SK-N-SH (cell line): Measurements from ENCODE around the gene LRP10. TPM values are rescaled to one million over a fixed set of nuclear protein-coding genes. Genes with fewer than 3 reads are reported as not detected.

Source experiments
- CTCF ChIA-PET: fragments of 300-600, 350-600 bp; formaldehyde crosslinking; extraction: SDS; loops from one replicate; lab custom pipeline; 2021; lab: Yijun Ruan, JAX
- POLR2A ChIA-PET: fragments of 350-600 bp; sonication (Branson Sonifier 250); formaldehyde crosslinking; extraction: SDS; loops from one replicate; lab custom pipeline; 2020; ENCODE audit warnings: antibody characterized with exemption, inconsistent platforms; lab: Yijun Ruan, JAX
- DNase-seq: peaks from one replicate; pipeline ENCODE4 v3.0.0; 2012
- H2AFZ ChIP-seq: fragments of 200-600 bp; sonication (generic); 2 replicates; pipeline ENCODE4 v1.8.1; 2016; ENCODE audit warnings: antibody characterized with exemption, mild to moderate bottlenecking, low read depth
- H3F3A ChIP-seq: fragments of 200-600 bp; sonication (generic); replicated peaks from 2 replicates; pipeline ENCODE3; 2016; ENCODE audit warnings: antibody characterized with exemption, mild to moderate bottlenecking; ENCODE audit not compliant: insufficient read depth
- H3K27ac ChIP-seq, 2 experiments: fragments of 200-500 bp in 1 of 2; fragments of 200-600 bp in 1 of 2; sonication (Bioruptor generic) in 1 of 2; sonication (generic), shearing (Covaris generic) in 1 of 2; 2 replicates each; pipeline versions ENCODE4 v1.5.1 to v1.6.1; 2014 to 2016; ENCODE audit warnings: low read depth in 2 of 2, inconsistent platforms in 1 of 2, low read length in 1 of 2, mild to moderate bottlenecking in 1 of 2, mixed read lengths in 1 of 2
- H3K27me3 ChIP-seq: fragments of 200-600 bp; sonication (generic), shearing (Covaris generic); 2 replicates; pipeline ENCODE4 v1.6.1; 2016; ENCODE audit warnings: mixed run types; ENCODE audit not compliant: insufficient read depth
- H3K36me3 ChIP-seq, 2 experiments: fragments of 200-500 bp in 1 of 2; fragments of 200-600 bp in 1 of 2; sonication (Bioruptor generic) in 1 of 2; sonication (generic) in 1 of 2; replicated peaks in 1 of 2; 2 replicates each; pipeline versions ENCODE3 to v1.5.1; 2014 to 2016; ENCODE audit warnings: low read length in 1 of 2, mild to moderate bottlenecking in 1 of 2; ENCODE audit not compliant: insufficient read depth in 2 of 2, control insufficient read depth in 1 of 2
- H3K4me1 ChIP-seq, 2 experiments: fragments of 200-500 bp in 1 of 2; fragments of 200-600 bp in 1 of 2; sonication (Bioruptor generic) in 1 of 2; sonication (generic), shearing (Covaris generic) in 1 of 2; 2 replicates each; pipeline versions ENCODE4 v1.5.1 to v1.6.1; 2014 to 2016; ENCODE audit warnings: low read depth in 1 of 2, low read length in 1 of 2, mixed run types in 1 of 2; ENCODE audit not compliant: insufficient read depth in 2 of 2, control insufficient read depth in 1 of 2
- H3K4me2 ChIP-seq: fragments of 200-600 bp; sonication (generic), shearing (Covaris generic); 2 replicates; pipeline ENCODE4 v1.6.1; 2017; ENCODE audit warnings: mixed run types
- H3K4me3 ChIP-seq, 2 experiments: fragments of 200-500 bp in 1 of 2; fragments of 200-600 bp in 1 of 2; sonication (Bioruptor generic) in 1 of 2; sonication (generic), shearing (Covaris generic) in 1 of 2; 2 replicates each; pipeline versions ENCODE4 v1.5.1 to v1.8.1; 2014 to 2016; ENCODE audit warnings: low read depth in 2 of 2, inconsistent platforms in 1 of 2, low read length in 1 of 2, mild to moderate bottlenecking in 1 of 2, mixed read lengths in 1 of 2, moderate library complexity in 1 of 2
- H3K79me2 ChIP-seq: fragments of 200-600 bp; sonication (generic); 2 replicates; pipeline ENCODE4 v1.8.1; 2017; ENCODE audit warnings: mild to moderate bottlenecking; ENCODE audit not compliant: insufficient read depth
- H3K9ac ChIP-seq: fragments of 200-600 bp; sonication (generic); 2 replicates; pipeline ENCODE4 v1.6.1; 2017; ENCODE audit warnings: mixed run types
- H3K9me2 ChIP-seq: fragments of 200-600 bp; sonication (generic); 2 replicates; pipeline ENCODE4 v1.6.1; 2017; ENCODE audit warnings: mixed run types
- H3K9me3 ChIP-seq: fragments of 200-600 bp; sonication (generic); 2 replicates; pipeline ENCODE4 v1.6.1; 2017; ENCODE audit warnings: mixed run types, mild to moderate bottlenecking, moderate library complexity
- H4K20me1 ChIP-seq: fragments of 200-600 bp; sonication (generic); 2 replicates; pipeline ENCODE4 v1.6.1; 2017; ENCODE audit warnings: mild to moderate bottlenecking, mixed run types; ENCODE audit not compliant: insufficient read depth
- CHD2 ChIP-seq: fragments of 150-350 bp; IDR thresholded peaks from 2 replicates; pipeline ENCODE4 v1.6.1; 2018; ENCODE audit warnings: low read length; ENCODE audit not compliant: partially characterized antibody
- ELF1 ChIP-seq: IDR thresholded peaks from 2 replicates; pipeline ENCODE4 v1.4.0; 2012
- EZH2phosphoT487 ChIP-seq: fragments of 200-600 bp; sonication (generic); IDR thresholded peaks from 2 replicates; pipeline ENCODE4 v1.6.1; 2017; ENCODE audit warnings: low read depth, mixed run types, mild to moderate bottlenecking, antibody characterized with exemption, moderate library complexity, borderline replicate concordance
- FOXJ3 ChIP-seq: sonication (generic); formaldehyde crosslinking; IDR thresholded peaks from 2 replicates; pipeline ENCODE4 v1.5.1; 2020; ENCODE audit warnings: mild to moderate bottlenecking, missing genetic modification reagents
- GABPA ChIP-seq: IDR thresholded peaks from 2 replicates; pipeline ENCODE4 v1.4.0; 2012; ENCODE audit warnings: low read depth, mild to moderate bottlenecking
- IRF3 ChIP-seq: fragments of 150-350 bp; IDR thresholded peaks from 2 replicates; pipeline ENCODE4 v1.6.1; 2016; ENCODE audit warnings: mild to moderate bottlenecking, low read depth, low read length
- JUND ChIP-seq: IDR thresholded peaks from 2 replicates; pipeline ENCODE4 v1.4.0; 2012
- MXI1 ChIP-seq: IDR thresholded peaks from 2 replicates; pipeline ENCODE4 v1.6.1; 2012; ENCODE audit warnings: mild to moderate bottlenecking, low read depth, low read length, improper control_type of control experiment
- NFIC ChIP-seq: IDR thresholded peaks from 2 replicates; pipeline ENCODE4 v1.4.0; 2012; ENCODE audit warnings: borderline replicate concordance
- NRF1 ChIP-seq: IDR thresholded peaks from 2 replicates; pipeline ENCODE4 v1.6.1; 2012; ENCODE audit warnings: low read depth, mild to moderate bottlenecking, low read length
- POLR2AphosphoS5 ChIP-seq: IDR thresholded peaks from 2 replicates; pipeline ENCODE4 v1.6.1; 2012; ENCODE audit warnings: low read depth, low read length
- RAD21 ChIP-seq: IDR thresholded peaks from 2 replicates; pipeline ENCODE4 v1.6.1; 2012; ENCODE audit warnings: mild to moderate bottlenecking, low read length
- RCOR1 ChIP-seq: fragments of 150-350 bp; IDR thresholded peaks from 2 replicates; pipeline ENCODE4 v1.6.1; 2017; ENCODE audit warnings: antibody characterized with exemption, low read length
- REST ChIP-seq: IDR thresholded peaks from 2 replicates; pipeline ENCODE4 v1.6.1; 2012; ENCODE audit warnings: mild to moderate bottlenecking, low read depth, low read length, moderate library complexity
- RFX5 ChIP-seq: IDR thresholded peaks from 2 replicates; pipeline ENCODE4 v1.6.1; 2012; ENCODE audit warnings: mild to moderate bottlenecking, improper control_type of control experiment, low read length
- RXRA ChIP-seq: IDR thresholded peaks from 2 replicates; pipeline ENCODE4 v1.4.0; 2012; ENCODE audit warnings: low read depth, mild to moderate bottlenecking, borderline replicate concordance
- SIN3A ChIP-seq: IDR thresholded peaks from 2 replicates; pipeline ENCODE4 v1.6.1; 2012; ENCODE audit warnings: low read depth, mild to moderate bottlenecking, low read length, moderate library complexity, borderline replicate concordance
- TAF1 ChIP-seq: IDR thresholded peaks from 2 replicates; pipeline ENCODE4 v1.6.1; 2012; ENCODE audit warnings: low read depth, mild to moderate bottlenecking, low read length, moderate library complexity, borderline replicate concordance
- TEAD4 ChIP-seq: IDR thresholded peaks from 2 replicates; pipeline ENCODE4 v1.4.0; 2012; ENCODE audit warnings: mild to moderate bottlenecking, borderline replicate concordance; ENCODE audit not compliant: insufficient read depth
- WGBS: methylation state at CpG from one replicate; pipeline ENCODE4 v1.1.6; 2017; ENCODE audit warnings: low lambda C conversion rate; 5-methylcytosine and 5-hydroxymethylcytosine counted together
- polyA plus RNA-seq, 3 experiments: library from polyadenylated mRNA; depleted of rRNA; stranded (reverse); fragments of >200 nt; gene quantifications; 2 replicates each; pipeline ENCODE4 v1.2.3, GENCODE V29; 2012
- TF ChIP-seq, protein P1 (sequence below): fragments of 150-350 bp; IDR thresholded peaks from 2 replicates; pipeline ENCODE4 v1.6.1; 2017; ENCODE audit warnings: antibody characterized with exemption, low read length, low read depth, borderline replicate concordance
- TF ChIP-seq, protein P2 (sequence below): IDR thresholded peaks from 2 replicates; pipeline ENCODE4; 2012
- TF ChIP-seq, protein P3 (sequence below): IDR thresholded peaks from 2 replicates; pipeline ENCODE4 v1.4.0; 2012; ENCODE audit warnings: low read depth

The LRP10 gene, protein sequence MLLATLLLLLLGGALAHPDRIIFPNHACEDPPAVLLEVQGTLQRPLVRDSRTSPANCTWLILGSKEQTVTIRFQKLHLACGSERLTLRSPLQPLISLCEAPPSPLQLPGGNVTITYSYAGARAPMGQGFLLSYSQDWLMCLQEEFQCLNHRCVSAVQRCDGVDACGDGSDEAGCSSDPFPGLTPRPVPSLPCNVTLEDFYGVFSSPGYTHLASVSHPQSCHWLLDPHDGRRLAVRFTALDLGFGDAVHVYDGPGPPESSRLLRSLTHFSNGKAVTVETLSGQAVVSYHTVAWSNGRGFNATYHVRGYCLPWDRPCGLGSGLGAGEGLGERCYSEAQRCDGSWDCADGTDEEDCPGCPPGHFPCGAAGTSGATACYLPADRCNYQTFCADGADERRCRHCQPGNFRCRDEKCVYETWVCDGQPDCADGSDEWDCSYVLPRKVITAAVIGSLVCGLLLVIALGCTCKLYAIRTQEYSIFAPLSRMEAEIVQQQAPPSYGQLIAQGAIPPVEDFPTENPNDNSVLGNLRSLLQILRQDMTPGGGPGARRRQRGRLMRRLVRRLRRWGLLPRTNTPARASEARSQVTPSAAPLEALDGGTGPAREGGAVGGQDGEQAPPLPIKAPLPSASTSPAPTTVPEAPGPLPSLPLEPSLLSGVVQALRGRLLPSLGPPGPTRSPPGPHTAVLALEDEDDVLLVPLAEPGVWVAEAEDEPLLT
- polyA plus RNA-seq (2012; rRNA removed): 87.8 and 117 TPM in 2 replicates
- 37.3 and 79.1 TPM in 2 replicates for polyA plus RNA-seq (2012; cell fraction: cytosol; rRNA removed)
- 78.8 and 101 TPM in 2 replicates for polyA plus RNA-seq (2012; cell fraction: nucleus; rRNA removed)

GRCh38 chr14:22871224-22872032, at the start of gene LRP10:
LRP10 (plus strand) TSS chr14:22871740; CDS start chr14:22872304, 564 bp downstream.
- peaks cover 23% of the 10 kb centered on the region for H3K79me2 ChIP-seq
- under 1% methylated on average over 22 of the region's 50 CpGs for WGBS
- H4K20me1 ChIP-seq: no peaks in the 10 kb centered on the region
- ChIA-PET POLR2A (interaction anchor here (0.6 to 1.9 kb wide), 7 partner anchors 12 to 105 kb away, joined by 3 to 7 read pairs (median 3); partner anchors contain the start of genes OXA1L and REM2), CTCF (interaction anchor here (0.6 to 6.0 kb wide), 21 partner anchors 11 to 481 kb away, joined by 3 to 77 read pairs (median 4); partner anchors contain the start of genes ACIN1, DAD1, PRMT5 and REM2)
- H3K4me3 ChIP-seq: peak within 1 kb of the TSS; percentile 77 to 93
- H3K27ac ChIP-seq: peak within 1 kb of the TSS; percentile 83 to 87
- DNase-seq: peak; percentile 93
- H3K4me2 ChIP-seq: peak within 1 kb of the TSS; percentile 77
- peak within 1 kb of the TSS; percentile 80 for H3K9ac ChIP-seq
- no peaks in the 10 kb centered on the region for H3K27me3 ChIP-seq
- peaks cover 8 to 17% of the 10 kb centered on the region in 2 experiments for H3K4me1 ChIP-seq
- H3K9me2 ChIP-seq: no peaks in the 10 kb centered on the region
- peaks cover 24% of the 10 kb centered on the region for H3F3A ChIP-seq
- H2AFZ ChIP-seq: peak within 1 kb of the TSS; percentile 83
- H3K9me3 ChIP-seq: no peaks in the 10 kb centered on the region
- peaks cover 23 to 26% of the 10 kb centered on the region in 2 experiments for H3K36me3 ChIP-seq
- TF ChIP-seq TAF1: no peak; the same call in 1 of the 2 replicates
- no peak for TF ChIP-seq TEAD4
- no peak for TF ChIP-seq RFX5
- peak; percentile 43; the same call in 1 of the 2 replicates for TF ChIP-seq POLR2AphosphoS5
- 0 out of 2 replicates have a peak, but pooled peaks have one; percentile 16 for TF ChIP-seq SIN3A
- no peak for TF ChIP-seq NRF1
- TF ChIP-seq JUND: no peak
- no peak for TF ChIP-seq CHD2
- TF ChIP-seq, protein P1, sequence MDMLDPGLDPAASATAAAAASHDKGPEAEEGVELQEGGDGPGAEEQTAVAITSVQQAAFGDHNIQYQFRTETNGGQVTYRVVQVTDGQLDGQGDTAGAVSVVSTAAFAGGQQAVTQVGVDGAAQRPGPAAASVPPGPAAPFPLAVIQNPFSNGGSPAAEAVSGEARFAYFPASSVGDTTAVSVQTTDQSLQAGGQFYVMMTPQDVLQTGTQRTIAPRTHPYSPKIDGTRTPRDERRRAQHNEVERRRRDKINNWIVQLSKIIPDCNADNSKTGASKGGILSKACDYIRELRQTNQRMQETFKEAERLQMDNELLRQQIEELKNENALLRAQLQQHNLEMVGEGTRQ: no peak
- TF ChIP-seq RCOR1: no peak
- TF ChIP-seq, protein P2, sequence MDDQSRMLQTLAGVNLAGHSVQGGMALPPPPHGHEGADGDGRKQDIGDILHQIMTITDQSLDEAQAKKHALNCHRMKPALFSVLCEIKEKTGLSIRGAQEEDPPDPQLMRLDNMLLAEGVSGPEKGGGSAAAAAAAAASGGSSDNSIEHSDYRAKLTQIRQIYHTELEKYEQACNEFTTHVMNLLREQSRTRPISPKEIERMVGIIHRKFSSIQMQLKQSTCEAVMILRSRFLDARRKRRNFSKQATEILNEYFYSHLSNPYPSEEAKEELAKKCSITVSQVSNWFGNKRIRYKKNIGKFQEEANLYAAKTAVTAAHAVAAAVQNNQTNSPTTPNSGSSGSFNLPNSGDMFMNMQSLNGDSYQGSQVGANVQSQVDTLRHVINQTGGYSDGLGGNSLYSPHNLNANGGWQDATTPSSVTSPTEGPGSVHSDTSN: peak; percentile 98
- peak; percentile 4; the same call in 1 of the 2 replicates for TF ChIP-seq GABPA
- no peak for TF ChIP-seq IRF3
- 0 out of 2 replicates have a peak, but pooled peaks have one; percentile 22 for TF ChIP-seq MXI1
- no peak for TF ChIP-seq RAD21
- no peak for TF ChIP-seq REST
- peak; percentile 18; the same call in 1 of the 2 replicates for TF ChIP-seq ELF1
- no peak for TF ChIP-seq RXRA
- TF ChIP-seq NFIC: 0 out of 2 replicates have a peak, but pooled peaks have one; percentile 18
- TF ChIP-seq FOXJ3 (CRISPR knock-in tag): 0 out of 2 replicates have a peak, but pooled peaks have one; percentile 22
- TF ChIP-seq, protein P3, sequence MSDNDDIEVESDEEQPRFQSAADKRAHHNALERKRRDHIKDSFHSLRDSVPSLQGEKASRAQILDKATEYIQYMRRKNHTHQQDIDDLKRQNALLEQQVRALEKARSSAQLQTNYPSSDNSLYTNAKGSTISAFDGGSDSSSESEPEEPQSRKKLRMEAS: peak; percentile 44
- no peak for TF ChIP-seq EZH2phosphoT487
